ENCODE data around the gene ARHGEF38. TPM values are rescaled to one million over a fixed set of nuclear protein-coding genes. Genes with fewer than 3 reads are reported as not detected.
A peak's percentile ranks its signal among the peaks of the same experiment; 100 is the strongest.

The ARHGEF38 gene
- polyA plus RNA-seq, 6 donors from 2014 or later, result not detected

- Mint-ChIP-seq H3K4me1 (no peaks in the 10 kb centered on the region), H3K36me3 (no peaks in the 10 kb centered on the region), H3K4me3 (no peak overlapping the region), H3K27ac (no peak overlapping the region), H3K9me3 (peaks cover 0 to 6% (median 0%) of the 10 kb centered on the region in 7 donors), H3K27me3 (peaks cover 0 to 15% (median 3%) of the 10 kb centered on the region in 3 donors)
- ATAC-seq (ENCODE audit: low read depth in 2 of 2) (no peak), DNase-seq (no peak)
Observed at GRCh38 chr4:105572296-105572695, 19.9 kb downstream of the ARHGEF38 start.

- peaks cover 5 to 8% (median 7%) of the 10 kb centered on the region in 3 donors for H3K27me3 Mint-ChIP-seq
- ATAC-seq (ENCODE audit: low read depth in 2 of 2), result no peak
- no peaks in the 10 kb centered on the region for H3K4me1 Mint-ChIP-seq
- no peaks in the 10 kb centered on the region for H3K36me3 Mint-ChIP-seq
- no peak for DNase-seq
- no peak overlapping the region for H3K27ac Mint-ChIP-seq
- no peaks in the 10 kb centered on the region for H3K9me3 Mint-ChIP-seq
- H3K4me3 Mint-ChIP-seq, result no peak overlapping the region
Observed at GRCh38 chr4:105586638-105587328, 34.4 kb downstream of the ARHGEF38 start.

- no peaks in the 10 kb centered on the region for H3K4me1 Mint-ChIP-seq
- no peaks in the 10 kb centered on the region for H3K9me3 Mint-ChIP-seq
- no peak overlapping the region for H3K27ac Mint-ChIP-seq
- DNase-seq (no peak), ATAC-seq (ENCODE audit: low read depth in 2 of 2) (no peak)
- no peaks in the 10 kb centered on the region for H3K36me3 Mint-ChIP-seq
- peaks cover 5 to 17% (median 16%) of the 10 kb centered on the region in 3 donors for H3K27me3 Mint-ChIP-seq
- H3K4me3 Mint-ChIP-seq, result no peak overlapping the region
Observed at GRCh38 chr4:105587841-105588240, 35.4 kb downstream of the ARHGEF38 start.

GRCh38 chr4:105588252-105588651 lies 35.8 kb downstream of the ARHGEF38 start:
- Mint-ChIP-seq H3K36me3 (no peaks in the 10 kb centered on the region), H3K27ac (no peak overlapping the region), H3K4me3 (no peak overlapping the region), H3K4me1 (no peaks in the 10 kb centered on the region), H3K9me3 (no peaks in the 10 kb centered on the region), H3K27me3 (peaks cover 5 to 19% (median 15%) of the 10 kb centered on the region in 3 donors)
- ATAC-seq (ENCODE audit: low read depth in 2 of 2), result no peak
- no peak for DNase-seq

GRCh38 chr4:105591573-105591972 lies 39.2 kb downstream of the ARHGEF38 start:
- no peaks in the 10 kb centered on the region for H3K4me1 Mint-ChIP-seq
- no peaks in the 10 kb centered on the region for H3K9me3 Mint-ChIP-seq
- DNase-seq (no peak), ATAC-seq (ENCODE audit: low read depth in 2 of 2) (no peak)
- no peaks in the 10 kb centered on the region for H3K36me3 Mint-ChIP-seq
- no peak overlapping the region for H3K4me3 Mint-ChIP-seq
- peaks cover 5 to 20% (median 18%) of the 10 kb centered on the region in 3 donors for H3K27me3 Mint-ChIP-seq
- H3K27ac Mint-ChIP-seq, result no peak overlapping the region

DNA sequence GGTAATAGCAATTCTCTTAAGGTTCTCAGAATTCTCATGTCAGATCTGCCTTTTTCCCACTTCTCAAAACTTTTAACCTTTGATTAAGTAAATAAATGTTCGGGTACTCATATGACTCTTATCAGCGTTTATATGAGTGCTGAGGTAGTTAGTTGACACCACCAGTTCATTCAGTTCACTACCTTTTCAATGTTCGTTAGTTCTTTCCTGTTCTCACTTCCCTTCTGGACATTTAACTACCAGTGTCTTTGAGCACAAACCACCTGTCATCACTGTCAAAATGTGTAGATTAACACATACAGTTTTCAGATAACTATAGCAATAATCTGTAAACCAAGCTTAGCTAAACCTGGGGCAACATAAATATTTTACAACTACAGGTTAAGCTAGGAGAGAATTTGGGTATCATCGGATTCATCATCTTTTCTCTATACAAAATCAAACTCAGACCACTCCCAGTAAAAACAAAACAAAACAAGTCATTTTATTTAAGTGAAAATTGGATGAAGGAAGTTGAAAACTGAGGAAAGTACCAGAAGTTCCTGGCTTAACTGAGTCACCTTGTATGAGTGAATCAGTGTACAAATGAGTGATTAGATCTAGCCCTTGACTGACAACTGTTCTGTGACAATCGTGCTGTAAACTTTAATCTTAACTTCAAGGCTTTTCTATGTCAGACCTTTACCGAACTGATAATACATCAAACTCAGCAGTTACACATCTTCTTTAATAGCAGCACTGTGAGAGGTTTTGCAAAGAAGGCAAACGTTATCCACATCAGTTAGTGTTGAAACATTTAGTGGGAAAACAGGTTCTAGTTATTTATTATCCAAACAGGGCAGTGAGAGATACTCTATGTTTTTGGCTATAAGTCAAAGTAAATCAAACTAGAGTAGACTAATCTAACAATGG lies 41.9 kb downstream of the ARHGEF38 start:
- ATAC-seq (ENCODE audit: low read depth in 2 of 2) (no peak), DNase-seq (no peak)
- no peaks in the 10 kb centered on the region for H3K9me3 Mint-ChIP-seq
- H3K4me1 Mint-ChIP-seq, result no peaks in the 10 kb centered on the region
- H3K27ac Mint-ChIP-seq, result peak overlapping the region in 1 of 6 donors; percentile 38
- peaks cover 0 to 21% (median 21%) of the 10 kb centered on the region in 3 donors for H3K27me3 Mint-ChIP-seq
- no peak overlapping the region for H3K4me3 Mint-ChIP-seq
- no peaks in the 10 kb centered on the region for H3K36me3 Mint-ChIP-seq

- DNase-seq, result no peak
- H3K36me3 Mint-ChIP-seq, result no peaks in the 10 kb centered on the region
- ATAC-seq (ENCODE audit: low read depth in 2 of 2), result no peak
- H3K4me3 Mint-ChIP-seq, result no peak overlapping the region
- peaks cover 0 to 21% (median 18%) of the 10 kb centered on the region in 3 donors for H3K27me3 Mint-ChIP-seq
- H3K4me1 Mint-ChIP-seq, result no peaks in the 10 kb centered on the region
- H3K9me3 Mint-ChIP-seq, result no peaks in the 10 kb centered on the region
- no peak overlapping the region for H3K27ac Mint-ChIP-seq
Observed at GRCh38 chr4:105596684-105597083, 44.3 kb downstream of the ARHGEF38 start.

DNA sequence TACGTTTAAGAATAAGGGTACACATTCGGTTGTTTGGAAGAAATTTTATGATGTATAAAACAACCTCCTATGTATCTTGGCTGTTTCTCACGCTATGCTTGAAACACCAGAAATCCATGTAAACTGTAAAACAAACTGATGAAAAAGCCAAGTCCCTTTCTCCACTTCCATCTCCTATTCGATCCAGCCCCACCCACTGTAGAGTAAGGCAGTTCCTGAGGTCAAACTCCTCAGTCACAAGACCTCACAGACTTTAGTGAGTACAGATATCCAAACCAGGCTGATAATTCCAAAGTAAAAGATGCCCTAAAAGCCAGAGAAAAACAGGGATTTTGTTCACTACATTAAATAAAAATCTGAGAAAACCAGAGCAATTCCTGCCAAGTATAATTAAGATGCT lies 45.6 kb downstream of the ARHGEF38 start:
- H3K4me1 Mint-ChIP-seq, result no peaks in the 10 kb centered on the region
- H3K36me3 Mint-ChIP-seq, result no peaks in the 10 kb centered on the region
- no peak for ATAC-seq (ENCODE audit: low read depth in 2 of 2)
- no peak for DNase-seq
- H3K27ac Mint-ChIP-seq, result no peak overlapping the region
- H3K9me3 Mint-ChIP-seq, result no peaks in the 10 kb centered on the region
- H3K4me3 Mint-ChIP-seq, result no peak overlapping the region
- H3K27me3 Mint-ChIP-seq, result peaks cover 0 to 10% (median 8%) of the 10 kb centered on the region in 3 donors

DNA sequence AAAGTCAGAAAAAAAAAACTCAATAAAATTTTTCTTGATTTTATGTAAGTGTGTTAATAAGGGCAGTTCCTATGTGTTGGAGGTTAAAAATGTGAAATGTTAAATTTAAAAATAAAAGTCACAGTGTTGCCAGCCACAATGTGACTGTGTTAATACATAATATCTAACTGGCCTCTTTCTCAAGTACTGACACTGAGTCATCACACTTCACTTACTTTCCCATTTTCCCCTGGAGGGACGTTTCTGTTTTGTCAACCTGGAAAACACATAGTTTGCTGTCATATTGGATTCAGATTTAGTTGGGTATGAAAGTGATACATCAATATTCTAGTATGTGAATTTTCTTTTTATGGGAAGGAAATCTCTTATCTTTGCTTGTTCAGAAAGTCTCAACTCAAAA lies 46.4 kb downstream of the ARHGEF38 start:
- no peaks in the 10 kb centered on the region for H3K4me1 Mint-ChIP-seq
- no peaks in the 10 kb centered on the region for H3K36me3 Mint-ChIP-seq
- ATAC-seq (ENCODE audit: low read depth in 2 of 2) (no peak), DNase-seq (no peak)
- H3K27ac Mint-ChIP-seq, result no peak overlapping the region
- H3K4me3 Mint-ChIP-seq, result no peak overlapping the region
- peaks cover 0 to 9% (median 8%) of the 10 kb centered on the region in 3 donors for H3K27me3 Mint-ChIP-seq
- H3K9me3 Mint-ChIP-seq, result no peaks in the 10 kb centered on the region

- DNase-seq (no peak), ATAC-seq (ENCODE audit: low read depth in 2 of 2) (no peak)
- H3K36me3 Mint-ChIP-seq, result no peaks in the 10 kb centered on the region
- H3K9me3 Mint-ChIP-seq, result no peaks in the 10 kb centered on the region
- peaks cover 0 to 8% (median 4%) of the 10 kb centered on the region in 3 donors for H3K27me3 Mint-ChIP-seq
- H3K4me1 Mint-ChIP-seq, result no peaks in the 10 kb centered on the region
- no peak overlapping the region for H3K4me3 Mint-ChIP-seq
- no peak overlapping the region for H3K27ac Mint-ChIP-seq
Observed at GRCh38 chr4:105599482-105599881, 47.1 kb downstream of the ARHGEF38 start.

- H3K4me1 Mint-ChIP-seq, result no peaks in the 10 kb centered on the region
- H3K4me3 Mint-ChIP-seq, result no peak overlapping the region
- no peaks in the 10 kb centered on the region for H3K9me3 Mint-ChIP-seq
- no peak overlapping the region for H3K27ac Mint-ChIP-seq
- DNase-seq, result no peak
- no peak for ATAC-seq (ENCODE audit: low read depth in 2 of 2)
- peaks cover 0 to 8% (median 4%) of the 10 kb centered on the region in 3 donors for H3K27me3 Mint-ChIP-seq
- no peaks in the 10 kb centered on the region for H3K36me3 Mint-ChIP-seq
Observed at GRCh38 chr4:105599932-105600655, 47.7 kb downstream of the ARHGEF38 start.

DNA sequence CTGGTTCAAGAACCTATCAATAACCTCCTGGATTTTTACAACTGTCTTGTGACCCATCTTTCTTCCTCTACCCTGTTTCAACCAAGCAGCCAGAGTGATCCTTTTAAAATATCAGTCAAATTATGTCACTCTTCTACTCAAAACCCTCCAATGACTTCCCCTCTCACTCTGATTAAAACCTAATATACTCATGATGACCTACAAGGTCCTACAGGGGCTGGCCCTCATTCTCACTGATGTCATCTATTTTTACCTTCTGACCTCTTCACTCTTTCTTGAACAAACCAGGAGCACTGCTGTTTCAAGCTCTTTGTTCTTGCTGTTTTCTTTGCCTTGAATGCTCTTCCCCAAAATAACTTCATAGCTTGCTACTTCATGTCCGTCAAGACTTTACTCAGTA lies 48.5 kb downstream of the ARHGEF38 start:
- Mint-ChIP-seq H3K4me3 (no peak overlapping the region), H3K4me1 (no peaks in the 10 kb centered on the region), H3K36me3 (no peaks in the 10 kb centered on the region), H3K27ac (no peak overlapping the region), H3K9me3 (no peaks in the 10 kb centered on the region), H3K27me3 (peaks cover 0 to 8% (median 4%) of the 10 kb centered on the region in 3 donors)
- DNase-seq (no peak), ATAC-seq (ENCODE audit: low read depth in 2 of 2) (no peak)

GRCh38 chr4:105601406-105601805 lies 49.0 kb downstream of the ARHGEF38 start:
- ATAC-seq (ENCODE audit: low read depth in 2 of 2) (no peak), DNase-seq (no peak)
- Mint-ChIP-seq H3K27ac (no peak overlapping the region), H3K27me3 (peaks cover 0 to 8% (median 4%) of the 10 kb centered on the region in 3 donors), H3K4me1 (no peaks in the 10 kb centered on the region), H3K9me3 (no peaks in the 10 kb centered on the region), H3K36me3 (no peaks in the 10 kb centered on the region), H3K4me3 (no peak overlapping the region)

All from naive B cell (primary cell).